ENCODE data around the gene CFAP61. TPM values are rescaled to one million over a fixed set of nuclear protein-coding genes. Genes with fewer than 3 reads are reported as not detected.

The CFAP61 gene
- total and polyA plus RNA-seq, 7 experiments from 2014 or later, result not detected

DNA sequence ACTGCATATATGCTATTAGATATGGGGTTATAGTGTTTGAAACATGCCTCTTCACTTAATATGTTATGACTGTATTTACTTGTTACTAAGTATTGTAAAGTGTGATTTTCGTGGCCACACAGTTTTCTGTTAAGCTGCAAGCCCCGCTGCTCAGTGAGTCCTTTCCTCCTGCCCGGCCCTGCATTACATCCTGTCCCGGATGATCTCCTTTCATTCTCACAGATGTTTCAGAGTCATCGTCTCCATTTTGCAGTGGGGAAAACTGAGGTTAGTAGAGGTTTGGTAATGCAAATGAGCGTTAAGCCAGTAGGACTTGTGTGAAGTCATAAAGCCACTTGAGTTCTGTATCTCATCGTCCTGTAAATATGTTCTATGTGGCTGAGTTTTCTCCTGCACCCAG, 155.5 kb downstream of the CFAP61 start:
- ChIA-PET POLR2A (no interaction called here), CTCF (no interaction called here)
- Histone ChIP-seq H3K27ac (ENCODE audit: low read depth, low read length) (no peak overlapping the region), H3K4me3 (ENCODE audit: low read length) (no peak overlapping the region), H3K36me3 (ENCODE audit: control insufficient read depth in 2 of 3, insufficient read depth in 3 of 3, low read length in 3 of 3) (no peaks in the 10 kb centered on the region), H3K27me3 (ENCODE audit: control insufficient read depth in 2 of 2, insufficient read depth in 2 of 2, low read length in 2 of 2) (no peaks in the 10 kb centered on the region), H3K4me1 (ENCODE audit: control insufficient read depth in 2 of 2, insufficient read depth in 2 of 2, low read length in 2 of 2) (no peaks in the 10 kb centered on the region), H3K9me3 (ENCODE audit: control insufficient read depth in 2 of 3, low read length in 3 of 3) (no peaks in the 10 kb centered on the region)
- no peaks in the 10 kb centered on the region for H3K36me3 Mint-ChIP-seq
- peaks cover 0 to 8% (median 0%) of the 10 kb centered on the region in 7 donors for H3K4me1 Mint-ChIP-seq
- no peak overlapping the region for H3K27ac Mint-ChIP-seq
- H3K9me3 Mint-ChIP-seq, result peaks cover 0 to 7% (median 0%) of the 10 kb centered on the region in 11 donors
- no peak for DNase-seq
- ATAC-seq, result peak; percentile 73
- H3K27me3 Mint-ChIP-seq, result peaks cover 11 to 28% (median 23%) of the 10 kb centered on the region in 5 donors
- no peak overlapping the region for H3K4me3 Mint-ChIP-seq
- intact Hi-C loops (cut with micrococcal nuclease), result no loop called here

DNA sequence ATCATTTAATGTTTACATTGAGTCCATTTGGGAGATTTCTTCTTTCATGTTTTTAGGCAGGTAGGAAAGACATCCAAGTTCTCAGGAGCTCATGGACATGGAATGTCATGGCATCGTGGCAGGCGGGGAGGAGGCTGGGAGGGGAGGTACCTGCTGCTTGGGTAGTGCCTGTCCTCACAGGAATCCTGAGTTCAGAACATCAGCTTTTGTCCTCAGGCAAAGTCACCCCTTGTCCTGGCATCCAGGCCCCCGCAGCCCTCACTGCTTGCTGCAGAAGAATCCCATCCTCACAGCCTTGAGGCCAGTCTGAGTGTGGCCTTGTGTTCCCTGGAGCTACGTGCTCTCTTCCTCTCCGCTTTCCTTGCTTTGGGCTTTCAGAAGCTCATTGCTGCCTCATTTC, 157.4 kb downstream of the CFAP61 start:
- H3K36me3 ChIP-seq (ENCODE audit: control insufficient read depth in 2 of 3, insufficient read depth in 3 of 3, low read length in 3 of 3), result no peaks in the 10 kb centered on the region
- H3K36me3 Mint-ChIP-seq, result no peaks in the 10 kb centered on the region
- H3K27ac Mint-ChIP-seq, result no peak overlapping the region
- no peak overlapping the region for H3K4me3 ChIP-seq (ENCODE audit: low read length)
- ATAC-seq (no peak), DNase-seq (no peak)
- peaks cover 0 to 8% (median 0%) of the 10 kb centered on the region in 7 donors for H3K4me1 Mint-ChIP-seq
- peaks cover 0 to 7% (median 0%) of the 10 kb centered on the region in 11 donors for H3K9me3 Mint-ChIP-seq
- intact Hi-C loops (cut with micrococcal nuclease), result no loop called here
- H3K27me3 ChIP-seq (ENCODE audit: control insufficient read depth in 2 of 2, insufficient read depth in 2 of 2, low read length in 2 of 2), result no peaks in the 10 kb centered on the region
- no peaks in the 10 kb centered on the region for H3K4me1 ChIP-seq (ENCODE audit: control insufficient read depth in 2 of 2, insufficient read depth in 2 of 2, low read length in 2 of 2)
- no peaks in the 10 kb centered on the region for H3K9me3 ChIP-seq (ENCODE audit: control insufficient read depth in 2 of 3, low read length in 3 of 3)
- CTCF ChIA-PET, result no interaction called here
- POLR2A ChIA-PET, result no interaction called here
- H3K27me3 Mint-ChIP-seq, result peaks cover 11 to 26% (median 20%) of the 10 kb centered on the region in 5 donors
- no peak overlapping the region for H3K4me3 Mint-ChIP-seq
- no peak overlapping the region for H3K27ac ChIP-seq (ENCODE audit: low read depth, low read length)

DNA sequence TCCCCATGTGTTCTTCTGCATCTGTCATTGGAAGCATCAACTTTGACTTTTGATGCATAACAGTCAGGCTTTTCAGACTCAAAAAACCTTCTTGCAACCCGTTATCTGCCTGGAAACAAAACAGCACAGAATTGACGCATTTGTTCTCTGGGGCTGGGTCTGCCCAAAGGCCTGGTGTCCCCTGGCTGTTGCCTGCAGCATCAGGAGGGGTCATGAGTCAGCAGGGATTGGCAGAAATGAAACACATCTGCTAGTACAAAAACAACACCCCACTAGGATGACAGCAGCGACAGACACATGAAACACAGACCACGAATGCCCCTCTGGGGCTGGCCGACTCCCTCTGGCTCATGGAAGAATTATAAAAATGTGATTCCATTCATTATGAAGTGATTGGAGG, 158.0 kb downstream of the CFAP61 start:
- Histone ChIP-seq H3K27me3 (ENCODE audit: control insufficient read depth in 2 of 2, insufficient read depth in 2 of 2, low read length in 2 of 2) (no peaks in the 10 kb centered on the region), H3K4me1 (ENCODE audit: control insufficient read depth in 2 of 2, insufficient read depth in 2 of 2, low read length in 2 of 2) (no peaks in the 10 kb centered on the region), H3K4me3 (ENCODE audit: low read length) (no peak overlapping the region), H3K36me3 (ENCODE audit: control insufficient read depth in 2 of 3, insufficient read depth in 3 of 3, low read length in 3 of 3) (no peaks in the 10 kb centered on the region), H3K27ac (ENCODE audit: low read depth, low read length) (no peak overlapping the region), H3K9me3 (ENCODE audit: control insufficient read depth in 2 of 3, low read length in 3 of 3) (no peaks in the 10 kb centered on the region)
- Mint-ChIP-seq H3K27ac (no peak overlapping the region), H3K9me3 (peaks cover 0 to 7% (median 0%) of the 10 kb centered on the region in 11 donors), H3K36me3 (no peaks in the 10 kb centered on the region), H3K4me3 (no peak overlapping the region), H3K4me1 (peaks cover 0 to 8% (median 0%) of the 10 kb centered on the region in 7 donors), H3K27me3 (peaks cover 11 to 32% (median 21%) of the 10 kb centered on the region in 5 donors)
- intact Hi-C loops (cut with micrococcal nuclease), result no loop called here
- ATAC-seq (no peak), DNase-seq (no peak)
- ChIA-PET POLR2A (no interaction called here), CTCF (no interaction called here)

DNA sequence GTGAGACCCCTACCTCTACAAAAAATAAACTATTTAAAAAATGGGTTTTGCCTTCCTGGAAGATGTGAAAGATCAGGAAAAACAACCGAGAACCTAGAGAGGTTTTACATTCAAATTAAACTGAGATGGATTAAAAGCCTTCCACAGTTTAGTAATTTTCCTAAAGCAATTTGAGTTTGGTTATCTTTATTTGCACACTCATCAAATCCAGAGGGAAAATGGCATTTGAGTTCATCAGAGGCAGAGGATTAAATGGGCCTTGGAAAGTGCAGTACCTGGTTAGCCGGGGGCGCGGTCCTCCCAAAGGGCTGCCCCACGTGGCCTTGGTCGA, 158.6 kb downstream of the CFAP61 start:
- DNase-seq (no peak), ATAC-seq (no peak)
- Histone ChIP-seq H3K4me1 (ENCODE audit: control insufficient read depth in 2 of 2, insufficient read depth in 2 of 2, low read length in 2 of 2) (no peaks in the 10 kb centered on the region), H3K4me3 (ENCODE audit: low read length) (no peak overlapping the region), H3K36me3 (ENCODE audit: control insufficient read depth in 2 of 3, insufficient read depth in 3 of 3, low read length in 3 of 3) (no peaks in the 10 kb centered on the region), H3K27ac (ENCODE audit: low read depth, low read length) (no peak overlapping the region), H3K9me3 (ENCODE audit: control insufficient read depth in 2 of 3, low read length in 3 of 3) (no peaks in the 10 kb centered on the region), H3K27me3 (ENCODE audit: control insufficient read depth in 2 of 2, insufficient read depth in 2 of 2, low read length in 2 of 2) (no peaks in the 10 kb centered on the region)
- H3K36me3 Mint-ChIP-seq, result no peaks in the 10 kb centered on the region
- H3K9me3 Mint-ChIP-seq, result peaks cover 0 to 4% (median 0%) of the 10 kb centered on the region in 11 donors
- H3K27ac Mint-ChIP-seq, result no peak overlapping the region
- intact Hi-C loops (cut with micrococcal nuclease), result no loop called here
- no peak overlapping the region for H3K4me3 Mint-ChIP-seq
- ChIA-PET POLR2A (no interaction called here), CTCF (no interaction called here)
- peaks cover 6 to 31% (median 20%) of the 10 kb centered on the region in 5 donors for H3K27me3 Mint-ChIP-seq
- H3K4me1 Mint-ChIP-seq, result peaks cover 0 to 8% (median 0%) of the 10 kb centered on the region in 7 donors

DNA sequence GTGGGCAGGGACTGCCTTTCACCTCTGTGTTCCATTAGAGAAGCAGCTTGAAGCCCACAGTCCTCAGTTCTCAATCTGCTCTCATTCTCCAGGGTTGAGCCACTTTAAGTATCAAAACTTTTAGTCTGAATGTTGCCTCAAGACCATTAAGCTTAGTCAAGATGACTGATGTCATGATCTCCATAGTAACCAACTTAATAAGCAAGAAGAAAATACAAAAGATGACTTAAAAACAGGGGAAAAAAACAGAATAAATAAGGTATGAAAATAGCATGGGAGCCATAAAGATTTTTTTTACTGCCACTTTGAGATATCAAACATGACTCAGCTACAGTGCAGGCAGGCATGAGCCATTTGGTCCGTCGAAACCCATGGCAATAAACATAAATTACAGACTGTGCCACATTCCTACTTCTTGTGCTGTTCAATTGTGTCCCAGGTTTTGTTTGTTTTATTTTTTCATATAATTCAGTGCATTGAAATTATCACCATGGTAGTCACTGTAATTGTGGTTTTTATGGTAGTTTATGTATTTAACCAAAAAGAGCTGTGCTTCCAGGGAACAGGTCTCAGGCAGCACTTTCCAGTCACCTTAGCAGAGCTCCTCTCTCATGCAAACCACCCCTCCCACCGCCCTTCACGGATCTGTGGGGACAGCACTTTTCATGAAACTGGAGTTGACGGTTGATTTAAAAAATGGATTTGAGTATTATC, 159.1 kb downstream of the CFAP61 start:
- Histone ChIP-seq H3K4me1 (ENCODE audit: control insufficient read depth in 2 of 2, insufficient read depth in 2 of 2, low read length in 2 of 2) (no peaks in the 10 kb centered on the region), H3K36me3 (ENCODE audit: control insufficient read depth in 2 of 3, insufficient read depth in 3 of 3, low read length in 3 of 3) (no peaks in the 10 kb centered on the region), H3K9me3 (ENCODE audit: control insufficient read depth in 2 of 3, low read length in 3 of 3) (no peaks in the 10 kb centered on the region), H3K27ac (ENCODE audit: low read depth, low read length) (no peak overlapping the region), H3K4me3 (ENCODE audit: low read length) (no peak overlapping the region), H3K27me3 (ENCODE audit: control insufficient read depth in 2 of 2, insufficient read depth in 2 of 2, low read length in 2 of 2) (no peaks in the 10 kb centered on the region)
- Mint-ChIP-seq H3K9me3 (no peaks in the 10 kb centered on the region), H3K36me3 (no peaks in the 10 kb centered on the region), H3K27me3 (peaks cover 4 to 26% (median 20%) of the 10 kb centered on the region in 5 donors), H3K4me1 (peaks cover 0 to 8% (median 0%) of the 10 kb centered on the region in 7 donors), H3K27ac (no peak overlapping the region), H3K4me3 (no peak overlapping the region)
- DNase-seq (no peak), ATAC-seq (no peak)
- intact Hi-C loops (cut with micrococcal nuclease), result no loop called here
- ChIA-PET POLR2A (no interaction called here), CTCF (no interaction called here)

DNA sequence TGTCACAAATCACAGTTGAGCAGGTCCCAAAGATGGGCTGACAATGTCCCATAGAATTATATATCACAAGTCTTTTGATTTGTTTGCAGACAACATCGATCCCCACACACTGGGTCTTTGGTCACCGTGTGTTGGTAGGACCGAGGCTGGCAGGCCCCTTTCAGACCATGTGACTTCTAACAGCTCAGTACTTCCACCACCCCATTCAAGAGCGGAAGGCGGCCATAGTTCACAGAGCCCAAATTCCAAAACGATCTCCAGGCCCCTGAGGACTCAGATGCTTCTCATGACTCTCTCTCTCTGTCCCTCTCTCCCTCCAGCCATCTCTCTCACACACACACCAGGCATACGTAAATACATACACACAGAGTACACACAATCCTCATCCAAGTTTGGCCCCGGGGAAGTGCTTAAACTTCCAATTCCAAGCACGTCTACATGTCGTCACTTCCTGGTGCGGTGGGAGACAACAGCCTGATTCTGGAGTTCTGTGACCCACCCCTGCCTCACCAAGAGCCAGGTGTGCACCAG, 159.7 kb downstream of the CFAP61 start:
- no peaks in the 10 kb centered on the region for H3K36me3 Mint-ChIP-seq
- H3K9me3 ChIP-seq (ENCODE audit: control insufficient read depth in 2 of 3, low read length in 3 of 3), result no peaks in the 10 kb centered on the region
- no peak overlapping the region for H3K4me3 Mint-ChIP-seq
- peaks cover 4 to 25% (median 20%) of the 10 kb centered on the region in 5 donors for H3K27me3 Mint-ChIP-seq
- POLR2A ChIA-PET, result no interaction called here
- H3K9me3 Mint-ChIP-seq, result peaks cover 0 to under 1% (median 0%) of the 10 kb centered on the region in 11 donors
- no peaks in the 10 kb centered on the region for H3K36me3 ChIP-seq (ENCODE audit: control insufficient read depth in 2 of 3, insufficient read depth in 3 of 3, low read length in 3 of 3)
- H3K27ac ChIP-seq (ENCODE audit: low read depth, low read length), result no peak overlapping the region
- ATAC-seq (no peak), DNase-seq (no peak)
- no peaks in the 10 kb centered on the region for H3K27me3 ChIP-seq (ENCODE audit: control insufficient read depth in 2 of 2, insufficient read depth in 2 of 2, low read length in 2 of 2)
- H3K4me1 ChIP-seq (ENCODE audit: control insufficient read depth in 2 of 2, insufficient read depth in 2 of 2, low read length in 2 of 2), result no peaks in the 10 kb centered on the region
- no peak overlapping the region for H3K4me3 ChIP-seq (ENCODE audit: low read length)
- intact Hi-C loops (cut with micrococcal nuclease), result no loop called here
- CTCF ChIA-PET, result no interaction called here
- no peak overlapping the region for H3K27ac Mint-ChIP-seq
- H3K4me1 Mint-ChIP-seq, result peaks cover 0 to 8% (median 0%) of the 10 kb centered on the region in 7 donors

DNA sequence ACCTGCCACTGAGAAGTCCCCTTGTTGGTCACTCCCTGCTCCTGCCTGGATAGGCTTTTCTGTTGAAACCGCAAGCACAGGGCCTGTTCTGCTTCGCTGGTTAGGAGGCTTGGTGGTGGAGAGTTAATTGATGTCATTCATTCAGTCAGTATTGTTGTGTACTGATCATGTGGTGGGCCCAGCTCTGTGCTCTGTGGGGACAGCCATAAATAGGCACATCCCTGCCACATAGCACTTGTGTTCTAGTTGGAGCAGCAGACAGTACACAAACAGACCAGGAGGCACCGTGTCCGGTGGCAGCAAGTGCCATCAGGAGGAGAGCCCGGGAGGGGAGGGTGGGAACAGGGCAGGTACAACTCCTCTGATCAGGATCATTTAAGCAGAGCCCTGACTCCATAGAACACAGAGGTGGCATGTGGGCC, 160.4 kb downstream of the CFAP61 start:
- no peak overlapping the region for H3K27ac Mint-ChIP-seq

More for the DNA sequence above, 160.4 kb downstream of the CFAP61 start:
- Histone ChIP-seq H3K36me3 (ENCODE audit: control insufficient read depth in 2 of 3, insufficient read depth in 3 of 3, low read length in 3 of 3) (no peaks in the 10 kb centered on the region), H3K27me3 (ENCODE audit: control insufficient read depth in 2 of 2, insufficient read depth in 2 of 2, low read length in 2 of 2) (no peaks in the 10 kb centered on the region), H3K4me3 (ENCODE audit: low read length) (no peak overlapping the region), H3K27ac (ENCODE audit: low read depth, low read length) (no peak overlapping the region), H3K4me1 (ENCODE audit: control insufficient read depth in 2 of 2, insufficient read depth in 2 of 2, low read length in 2 of 2) (no peaks in the 10 kb centered on the region), H3K9me3 (ENCODE audit: control insufficient read depth in 2 of 3, low read length in 3 of 3) (no peaks in the 10 kb centered on the region)
- H3K36me3 Mint-ChIP-seq, result no peaks in the 10 kb centered on the region
- ChIA-PET POLR2A (no interaction called here), CTCF (no interaction called here)
- H3K4me1 Mint-ChIP-seq, result peaks cover 0 to 4% (median 0%) of the 10 kb centered on the region in 7 donors
- H3K4me3 Mint-ChIP-seq, result no peak overlapping the region
- ATAC-seq, result no peak
- DNase-seq, result no peak
- intact Hi-C loops (cut with micrococcal nuclease), result no loop called here
- H3K9me3 Mint-ChIP-seq, result peaks cover 0 to 4% (median 0%) of the 10 kb centered on the region in 11 donors
- peaks cover 6 to 24% (median 20%) of the 10 kb centered on the region in 5 donors for H3K27me3 Mint-ChIP-seq

Data from naive thymus-derived CD4-positive, alpha-beta T cell (primary cell).